Right atrium auricular region (tissue), 2 donors: Measurements from ENCODE around the gene NFATC2. TPM values are rescaled to one million over a fixed set of nuclear protein-coding genes. Genes with fewer than 3 reads are reported as not detected.

ENCODE experiments used
- DNase-seq: peaks from one replicate; pipeline ENCODE4 v3.0.0-alpha.2; 2019; ENCODE audit warnings: low spot score
- H3K27ac ChIP-seq, 2 donors: fragments of 200-600 bp; sonication (generic); 1 replicate in 1 of 2; 2 replicates in 1 of 2; pipeline ENCODE4 v1.5.1; 2016 to 2019
- H3K27me3 ChIP-seq, 2 donors: fragments of 200-600 bp; sonication (generic); one replicate each; pipeline versions ENCODE4 v1.5.1 to v1.6.0; 2017 to 2019
- H3K36me3 ChIP-seq: fragments of 200-600 bp; sonication (generic); one replicate; pipeline ENCODE4 v1.5.1; 2016
- H3K4me1 ChIP-seq, 2 donors: fragments of 200-600 bp; sonication (generic); one replicate each; pipeline versions ENCODE4 v1.5.1 to v1.6.0; 2017 to 2019
- H3K4me3 ChIP-seq, 2 donors: fragments of 200-600 bp; sonication (generic); 1 replicate in 1 of 2; 2 replicates in 1 of 2; pipeline ENCODE4 v1.5.1; 2017 to 2019; ENCODE audit warnings: mild to moderate bottlenecking in 1 of 2, moderate library complexity in 1 of 2
- H3K9me3 ChIP-seq, 2 donors: fragments of 200-600 bp; sonication (generic); one replicate each; pipeline ENCODE4 v1.5.1; 2019
- CTCF ChIP-seq, 2 donors: fragments of 200-600 bp; sonication (generic); IDR thresholded peaks; one replicate each; pipeline ENCODE4 v1.5.1; 2019; ENCODE audit warnings: antibody characterized with exemption in 2 of 2
- total RNA-seq, 2 donors: library from RNA; depleted of rRNA; stranded (reverse); fragments of >200 nt; gene quantifications; one replicate each; pipeline ENCODE4 v1.1.0, GENCODE V29; 2016

The NFATC2 gene
- total RNA-seq, 2 donors from 2014 or later: 8.6 to 12.5 TPM

- Histone ChIP-seq H3K36me3 (no peaks in the 10 kb centered on the region), H3K4me3 (no peak overlapping the region), H3K27ac (no peak overlapping the region), H3K9me3 (no peaks in the 10 kb centered on the region), H3K4me1 (no peaks in the 10 kb centered on the region), H3K27me3 (no peaks in the 10 kb centered on the region)
- DNase-seq: no peak
- no peak for TF ChIP-seq CTCF (IDR thresholded peaks at IDR 0.05)
Measured at GRCh38 chr20:51401496-51401895, 141.0 kb downstream of the NFATC2 start.

GRCh38 chr20:51400051-51400926 lies 142.2 kb downstream of the NFATC2 start:
- H3K9me3 ChIP-seq: no peaks in the 10 kb centered on the region
- no peaks in the 10 kb centered on the region for H3K36me3 ChIP-seq
- H3K4me1 ChIP-seq: no peaks in the 10 kb centered on the region
- H3K4me3 ChIP-seq: no peak overlapping the region
- no peak overlapping the region for H3K27ac ChIP-seq
- no peaks in the 10 kb centered on the region for H3K27me3 ChIP-seq
- DNase-seq: no peak
- no peak for TF ChIP-seq CTCF (IDR thresholded peaks at IDR 0.05)

DNA sequence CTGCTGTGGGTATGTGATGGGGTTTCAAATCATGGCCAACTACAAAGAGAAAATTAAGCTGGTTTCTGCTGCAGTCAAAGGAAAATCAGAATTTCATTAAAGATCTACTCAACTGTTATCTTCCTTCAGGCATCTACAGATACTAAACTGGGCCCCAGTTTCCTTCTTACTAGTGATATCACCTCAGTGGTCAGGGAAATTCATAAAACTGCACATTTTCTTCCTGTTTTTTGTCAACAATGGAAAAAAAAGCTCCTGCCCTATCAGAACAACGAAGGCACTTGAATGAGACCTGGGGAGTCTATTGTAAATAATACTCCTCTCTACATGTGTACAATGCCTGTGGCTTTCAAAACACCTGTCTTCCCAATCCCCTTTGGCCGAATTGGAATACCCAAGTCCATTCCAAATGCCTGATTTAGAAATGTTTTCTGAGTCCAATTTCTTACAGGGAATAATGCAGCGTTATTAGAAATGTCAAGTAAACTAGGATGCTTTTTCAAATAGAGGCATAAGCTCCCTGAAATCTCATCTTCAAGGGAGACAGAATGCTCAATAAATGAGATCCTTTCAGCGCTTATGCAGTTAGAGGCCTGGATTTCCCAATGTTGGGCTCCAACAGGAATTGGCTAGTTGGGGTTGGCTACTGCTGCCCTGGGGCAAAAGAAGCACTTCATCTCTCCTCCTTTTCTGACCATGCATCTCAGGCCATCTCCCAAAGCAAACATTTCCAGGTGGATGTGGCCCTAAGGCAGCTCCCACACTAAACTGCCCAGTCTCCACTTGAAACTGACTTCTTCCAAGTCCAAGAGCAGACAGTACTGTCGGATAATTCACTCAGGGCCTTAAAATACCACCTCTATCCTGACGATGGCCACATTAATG lies 143.3 kb downstream of the NFATC2 start:
- Histone ChIP-seq H3K36me3 (no peaks in the 10 kb centered on the region), H3K27me3 (no peaks in the 10 kb centered on the region), H3K9me3 (no peaks in the 10 kb centered on the region), H3K4me1 (peaks cover 0 to 8% of the 10 kb centered on the region in 2 donors), H3K4me3 (no peak overlapping the region), H3K27ac (no peak overlapping the region)
- no peak for DNase-seq
- TF ChIP-seq CTCF (IDR thresholded peaks at IDR 0.05): no peak

GRCh38 chr20:51398552-51398951 lies 144.0 kb downstream of the NFATC2 start:
- no peak overlapping the region for H3K27ac ChIP-seq
- no peak for TF ChIP-seq CTCF (IDR thresholded peaks at IDR 0.05)
- DNase-seq: no peak

DNA sequence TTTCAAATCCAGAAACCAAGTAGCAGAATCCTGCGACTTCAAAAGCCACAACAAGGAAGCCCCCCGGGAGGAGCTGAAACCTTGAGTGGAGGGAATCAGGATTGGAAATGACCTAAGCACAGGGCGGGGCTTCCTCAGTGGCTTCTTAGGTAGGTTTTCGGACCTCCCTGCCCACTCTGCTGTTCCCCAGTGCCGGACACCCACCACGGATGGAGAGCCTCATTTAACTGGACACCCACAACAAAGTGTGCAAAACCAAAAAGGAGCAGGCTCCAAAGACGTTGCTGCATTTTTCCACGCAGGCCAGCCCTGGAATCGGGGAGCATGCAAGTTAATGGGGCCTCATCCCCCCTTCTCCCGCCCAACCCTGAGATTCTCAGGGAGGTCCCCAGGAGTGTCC lies 144.4 kb downstream of the NFATC2 start:
- Histone ChIP-seq H3K4me1 (peaks cover 2 to 19% of the 10 kb centered on the region in 2 donors), H3K36me3 (no peaks in the 10 kb centered on the region), H3K4me3 (no peak overlapping the region), H3K9me3 (no peaks in the 10 kb centered on the region), H3K27me3 (no peaks in the 10 kb centered on the region), H3K27ac (no peak overlapping the region)
- no peak for DNase-seq
- no peak for TF ChIP-seq CTCF (IDR thresholded peaks at IDR 0.05)

More at GRCh38 chr20:51398552-51398951, 144.0 kb downstream of the NFATC2 start:
- no peaks in the 10 kb centered on the region for H3K27me3 ChIP-seq
- no peaks in the 10 kb centered on the region for H3K36me3 ChIP-seq
- H3K9me3 ChIP-seq: no peaks in the 10 kb centered on the region
- H3K4me3 ChIP-seq: no peak overlapping the region
- peaks cover 2 to 15% of the 10 kb centered on the region in 2 donors for H3K4me1 ChIP-seq
